H9 (cell line): ENCODE data around the gene ETV6. TPM values are rescaled to one million over a fixed set of nuclear protein-coding genes. Genes with fewer than 3 reads are reported as not detected.
A peak's percentile ranks its signal among the peaks of the same experiment; 100 is the strongest.

Experiments
- DNase-seq: peaks from one replicate; pipeline ENCODE4 v3.0.0-alpha.2; 2017
- H2AFZ ChIP-seq: one replicate; pipeline ENCODE4 v1.6.1; 2013; ENCODE audit warnings: mild to moderate bottlenecking, low read length, control low read depth, moderate library complexity
- H2AK5ac ChIP-seq: 2 replicates; pipeline ENCODE4 v1.6.1; 2013; ENCODE audit warnings: low read length, control low read depth, mixed read lengths; ENCODE audit not compliant: insufficient read length
- H2BK120ac ChIP-seq: one replicate; pipeline ENCODE4 v1.6.1; 2013; ENCODE audit warnings: low read depth, mild to moderate bottlenecking, low read length, control low read depth, inconsistent platforms; ENCODE audit not compliant: poor library complexity, severe bottlenecking
- H2BK12ac ChIP-seq: 2 replicates; pipeline ENCODE4 v1.6.1; 2013; ENCODE audit warnings: low read length, control low read depth, mixed read lengths, low read depth; ENCODE audit not compliant: insufficient read length
- H2BK15ac ChIP-seq: 2 replicates; pipeline ENCODE4 v1.6.1; 2013; ENCODE audit warnings: low read depth, low read length, control low read depth
- H2BK20ac ChIP-seq: one replicate; pipeline ENCODE4 v1.6.1; 2013; ENCODE audit warnings: low read depth, mild to moderate bottlenecking, low read length, control low read depth, inconsistent platforms; ENCODE audit not compliant: poor library complexity, severe bottlenecking
- H2BK5ac ChIP-seq: 2 replicates; pipeline ENCODE4 v1.6.1; 2013; ENCODE audit warnings: low read length, control low read depth, mixed read lengths; ENCODE audit not compliant: insufficient read length
- H3K14ac ChIP-seq: 2 replicates; pipeline ENCODE4 v1.6.1; 2013; ENCODE audit warnings: low read length, control low read depth; ENCODE audit not compliant: insufficient read depth
- H3K18ac ChIP-seq: 2 replicates; pipeline ENCODE4 v1.6.1; 2013; ENCODE audit warnings: low read depth, mild to moderate bottlenecking, mixed read lengths, low read length, control low read depth; ENCODE audit not compliant: insufficient read length
- H3K23ac ChIP-seq: 2 replicates; pipeline ENCODE4 v1.6.1; 2013; ENCODE audit warnings: low read length, control low read depth, mixed read lengths, low read depth; ENCODE audit not compliant: insufficient read length
- H3K23me2 ChIP-seq: 2 replicates; pipeline ENCODE4 v1.6.1; 2013; ENCODE audit warnings: low read depth, mild to moderate bottlenecking, mixed read lengths, low read length, control low read depth; ENCODE audit not compliant: insufficient read length, poor library complexity, severe bottlenecking
- H3K27ac ChIP-seq: 2 replicates; pipeline ENCODE4 v1.5.1; 2013; ENCODE audit warnings: low read length, control low read depth, mixed read lengths, low read depth; ENCODE audit not compliant: insufficient read length
- H3K27me3 ChIP-seq: 2 replicates; pipeline ENCODE4 v1.6.1; 2013; ENCODE audit warnings: low read length, control low read depth, inconsistent platforms; ENCODE audit not compliant: insufficient read depth
- H3K4ac ChIP-seq: 2 replicates; pipeline ENCODE4 v1.6.1; 2013; ENCODE audit warnings: low read depth, mild to moderate bottlenecking, control low read depth, inconsistent platforms, low read length, moderate library complexity
- H3K4me1 ChIP-seq: 2 replicates; pipeline ENCODE4 v1.6.1; 2013; ENCODE audit warnings: low read length, control low read depth, inconsistent platforms; ENCODE audit not compliant: insufficient read depth
- H3K4me2 ChIP-seq: 2 replicates; pipeline ENCODE4 v1.6.1; 2013; ENCODE audit warnings: low read length, control low read depth, mixed read lengths; ENCODE audit not compliant: insufficient read length, insufficient read depth
- H3K56ac ChIP-seq: 2 replicates; pipeline ENCODE4 v1.6.1; 2013; ENCODE audit warnings: low read depth, mild to moderate bottlenecking, mixed read lengths, low read length, control low read depth; ENCODE audit not compliant: insufficient read length
- H3K79me1 ChIP-seq: 2 replicates; pipeline ENCODE4 v1.6.1; 2013; ENCODE audit warnings: low read depth, mild to moderate bottlenecking, moderate library complexity, low read length, control low read depth, inconsistent platforms; ENCODE audit not compliant: insufficient read depth, poor library complexity, severe bottlenecking
- H3K79me2 ChIP-seq: 2 replicates; pipeline ENCODE4 v1.6.1; 2013; ENCODE audit warnings: low read length, control low read depth, inconsistent platforms; ENCODE audit not compliant: insufficient read depth
- H3K9ac ChIP-seq: 2 replicates; pipeline ENCODE4 v1.6.1; 2013; ENCODE audit warnings: low read length, control low read depth, mixed read lengths; ENCODE audit not compliant: insufficient read length; ENCODE audit errors: extremely low read depth
- H3K9me3 ChIP-seq: one replicate; pipeline ENCODE4 v1.6.1; 2013; ENCODE audit warnings: low read depth, low read length, inconsistent platforms; ENCODE audit not compliant: control insufficient read depth
- H3T11ph ChIP-seq: one replicate; pipeline ENCODE4 v1.6.1; 2013; ENCODE audit warnings: mild to moderate bottlenecking, low read length, control low read depth, inconsistent platforms
- H4K20me1 ChIP-seq: one replicate; pipeline ENCODE4 v1.6.1; 2013; ENCODE audit not compliant: control insufficient read depth, insufficient read length, insufficient read depth
- H4K5ac ChIP-seq: 2 replicates; pipeline ENCODE4 v1.6.1; 2013; ENCODE audit warnings: low read depth, mild to moderate bottlenecking, mixed read lengths, low read length, control low read depth; ENCODE audit not compliant: insufficient read length
- H4K8ac ChIP-seq: replicated peaks from 2 replicates; pipeline ENCODE4 v1.6.1; 2013; ENCODE audit warnings: low read length, control low read depth, mixed read lengths, low read depth; ENCODE audit not compliant: insufficient read length
- H4K91ac ChIP-seq: 2 replicates; pipeline ENCODE4 v1.6.1; 2013; ENCODE audit warnings: low read depth, mild to moderate bottlenecking, moderate library complexity, mixed read lengths, low read length, control low read depth; ENCODE audit not compliant: insufficient read length
- H3K27ac Mint-ChIP-seq, 3 experiments: 2 replicates in 2 of 3; 3 replicates in 1 of 3; pipeline ENCODE4 v1.8.0; 2020 to 2021; ENCODE audit warnings: mixed read lengths in 3 of 3, mild to moderate bottlenecking in 1 of 3, moderate library complexity in 1 of 3
- H3K27me3 Mint-ChIP-seq: 2 replicates; pipeline ENCODE4 v1.8.0; 2021; ENCODE audit warnings: low read depth, mild to moderate bottlenecking, moderate library complexity, mixed read lengths
- H3K36me3 Mint-ChIP-seq, 3 experiments: 2 replicates in 2 of 3; 3 replicates in 1 of 3; pipeline ENCODE4 v1.8.0; 2020 to 2021; ENCODE audit warnings: low read depth in 3 of 3, mixed read lengths in 3 of 3; ENCODE audit not compliant: insufficient read depth in 1 of 3
- H3K4me1 Mint-ChIP-seq, 2 experiments: 2 replicates each; pipeline ENCODE4 v1.8.0; 2020; ENCODE audit warnings: mixed read lengths in 2 of 2
- H3K4me3 Mint-ChIP-seq, 2 experiments: 2 replicates in 1 of 2; 3 replicates in 1 of 2; pipeline ENCODE4 v1.8.0; 2020 to 2021; ENCODE audit warnings: mild to moderate bottlenecking in 2 of 2, mixed read lengths in 2 of 2, moderate library complexity in 1 of 2
- H3K9me3 Mint-ChIP-seq, 2 experiments: 2 replicates in 1 of 2; 3 replicates in 1 of 2; pipeline ENCODE4 v1.8.0; 2020; ENCODE audit warnings: mild to moderate bottlenecking in 2 of 2, mixed read lengths in 2 of 2, moderate library complexity in 1 of 2
- WGBS: extraction: QIAGEN DNeasy Blood & Tissue Kit; methylation state at CpG from one replicate; pipeline ENCODE4 v1.1.7; 2013; ENCODE audit warnings: missing lambda C conversion rate, low lambda C conversion rate, mixed read lengths; ENCODE audit not compliant: insufficient read length; ENCODE audit errors: extremely low coverage; 5-methylcytosine and 5-hydroxymethylcytosine counted together
- total RNA-seq: library from RNA; stranded (reverse); gene quantifications from 2 replicates; pipeline ENCODE4 v1.2.1, GENCODE V29; 2021
- TF ChIP-seq, protein P1 (sequence below): fragments of 200-600 bp; sonication (generic); conservative IDR thresholded peaks from 3 replicates; pipeline ENCODE4 v1.8.0; 2021; ENCODE audit warnings: antibody characterized with exemption, mild to moderate bottlenecking

Gene ETV6
- total RNA-seq, 1 experiment from 2014 or later, result 28.7 TPM

DNA sequence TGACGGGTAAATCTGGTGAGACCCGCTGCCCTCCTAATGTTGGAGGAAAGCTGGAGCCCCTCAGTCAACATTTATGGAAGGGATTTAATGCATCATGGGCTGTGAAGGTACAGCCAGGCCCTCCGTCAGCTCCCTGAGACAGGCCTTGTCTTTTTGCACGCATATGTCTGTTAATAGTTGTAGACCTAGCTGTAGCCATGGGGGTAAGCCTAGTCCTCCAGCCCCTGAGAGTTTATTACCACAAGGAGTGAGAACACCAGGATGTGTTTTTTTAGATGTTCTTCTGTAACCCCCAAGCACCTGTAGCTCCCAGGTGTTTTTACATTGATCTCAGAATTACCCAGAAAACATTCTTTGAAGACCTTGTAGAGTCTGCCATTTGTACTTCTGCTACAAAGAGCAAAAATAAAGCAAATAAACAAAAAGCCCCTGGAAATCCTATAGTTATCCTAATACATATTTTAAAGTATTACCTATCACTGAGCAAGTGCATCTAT, 25.5 kb downstream of the ETV6 start:
- TF ChIP-seq, protein P1, sequence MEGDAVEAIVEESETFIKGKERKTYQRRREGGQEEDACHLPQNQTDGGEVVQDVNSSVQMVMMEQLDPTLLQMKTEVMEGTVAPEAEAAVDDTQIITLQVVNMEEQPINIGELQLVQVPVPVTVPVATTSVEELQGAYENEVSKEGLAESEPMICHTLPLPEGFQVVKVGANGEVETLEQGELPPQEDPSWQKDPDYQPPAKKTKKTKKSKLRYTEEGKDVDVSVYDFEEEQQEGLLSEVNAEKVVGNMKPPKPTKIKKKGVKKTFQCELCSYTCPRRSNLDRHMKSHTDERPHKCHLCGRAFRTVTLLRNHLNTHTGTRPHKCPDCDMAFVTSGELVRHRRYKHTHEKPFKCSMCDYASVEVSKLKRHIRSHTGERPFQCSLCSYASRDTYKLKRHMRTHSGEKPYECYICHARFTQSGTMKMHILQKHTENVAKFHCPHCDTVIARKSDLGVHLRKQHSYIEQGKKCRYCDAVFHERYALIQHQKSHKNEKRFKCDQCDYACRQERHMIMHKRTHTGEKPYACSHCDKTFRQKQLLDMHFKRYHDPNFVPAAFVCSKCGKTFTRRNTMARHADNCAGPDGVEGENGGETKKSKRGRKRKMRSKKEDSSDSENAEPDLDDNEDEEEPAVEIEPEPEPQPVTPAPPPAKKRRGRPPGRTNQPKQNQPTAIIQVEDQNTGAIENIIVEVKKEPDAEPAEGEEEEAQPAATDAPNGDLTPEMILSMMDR, result no peak
- no peak overlapping the region for H3K4me3 Mint-ChIP-seq
- Histone ChIP-seq H2AFZ (no peak overlapping the region), H4K8ac (no peak overlapping the region), H3T11ph (no peak overlapping the region), H3K9me3 (no peaks in the 10 kb centered on the region), H2BK12ac (no peak overlapping the region), H2BK120ac (no peak overlapping the region), H4K5ac (no peak overlapping the region), H3K4ac (no peak overlapping the region; the same call in 1 of the 2 replicates), H3K79me2 (peaks cover 7% of the 10 kb centered on the region; the same call in 1 of the 2 replicates), H2BK15ac (no peak overlapping the region), H4K91ac (no peak overlapping the region), H3K14ac (no peak overlapping the region), H3K4me2 (no peak overlapping the region), H3K23ac (no peak overlapping the region), H3K9ac (no peak overlapping the region), H3K4me1 (peaks cover 16% of the 10 kb centered on the region; the same call in 1 of the 2 replicates), H3K18ac (no peak overlapping the region), H3K79me1 (peaks cover 3% of the 10 kb centered on the region), H2BK20ac (no peak overlapping the region), H2BK5ac (no peak overlapping the region), H3K23me2 (no peaks in the 10 kb centered on the region), H2AK5ac (no peak overlapping the region), H3K56ac (no peak overlapping the region), H4K20me1 (no peaks in the 10 kb centered on the region), H3K27ac (no peak overlapping the region), H3K27me3 (no peaks in the 10 kb centered on the region)
- H3K4me1 Mint-ChIP-seq, result peaks cover 34% of the 10 kb centered on the region in 2 experiments
- peak overlapping the region in 1 of 3 experiments; percentile 68; a peak in 2 of 7 replicates for H3K27ac Mint-ChIP-seq
- no peak for DNase-seq
- H3K27me3 Mint-ChIP-seq, result no peaks in the 10 kb centered on the region
- H3K36me3 Mint-ChIP-seq, result peaks cover 0 to 2% (median 0%) of the 10 kb centered on the region in 3 experiments; a peak in 2 of 7 replicates
- no CpG with 5 or more reads among the region's 4 CpGs for WGBS
- no peaks in the 10 kb centered on the region for H3K9me3 Mint-ChIP-seq
